A549 (cell line): ENCODE results near the gene MC2R. TPM values are rescaled to one million over a fixed set of nuclear protein-coding genes. Genes with fewer than 3 reads are reported as not detected.

Experiments used
- ATAC-seq, 2 experiments: fragments of 200-7000 bp in 1 of 2; fragments of >200 bp in 1 of 2; cut with Nextera tagmentation in 1 of 2; cut with Tn5 transposase in 1 of 2; 3 replicates each; pipeline versions ENCODE4 v1.8.0 to v1.9.1; 2018 to 2020; ENCODE audit warnings: mild to moderate bottlenecking in 1 of 2, moderate library complexity in 1 of 2
- CTCF ChIA-PET: fragments of 300-600 bp; sonication (Branson Sonifier 250); formaldehyde crosslinking; extraction: SDS; loops from one replicate; lab custom pipeline; 2021; ENCODE audit warnings: antibody characterized with exemption, inconsistent platforms; lab: Yijun Ruan, JAX
- POLR2A ChIA-PET: fragments of 350-600 bp; formaldehyde crosslinking; extraction: SDS; loops from one replicate; lab custom pipeline; 2021; ENCODE audit warnings: antibody characterized with exemption, inconsistent platforms; lab: Yijun Ruan, JAX
- DNase-seq, 2 experiments: peaks; one replicate each; pipeline versions ENCODE4 v3.0.0 to v3.0.0-alpha.2; 2011 to 2016; ENCODE audit warnings: low read depth in 1 of 2, low spot score in 1 of 2
- FAIRE-seq: peaks from 2 replicates; lab custom pipeline; 2011; peaks lifted over from hg19 to GRCh38; lab: Jason Lieb, UNC
- H3K27ac ChIP-seq, 2 experiments: fragments of >200 bp; sonication (Bioruptor Twin); formaldehyde crosslinking; 3 replicates each; pipeline ENCODE4 v1.5.1; 2016 to 2017
- H3K4me1 ChIP-seq: fragments of >200 bp; sonication (Bioruptor Twin); formaldehyde crosslinking; 3 replicates; pipeline ENCODE4 v1.6.1; 2016
- H3K4me2 ChIP-seq: fragments of >200 bp; sonication (Bioruptor Twin); formaldehyde crosslinking; 3 replicates; pipeline ENCODE4 v1.6.1; 2016
- H3K4me3 ChIP-seq: fragments of >200 bp; sonication (Bioruptor Twin); formaldehyde crosslinking; 3 replicates; pipeline ENCODE4 v1.5.1; 2016
- H3K9me3 ChIP-seq: fragments of >200 bp; sonication (Bioruptor Twin); formaldehyde crosslinking; 3 replicates; pipeline ENCODE4 v1.6.1; 2016
- CBX2 ChIP-seq: fragments of 200-600 bp; sonication (generic); IDR thresholded peaks from 2 replicates; pipeline ENCODE4 v1.6.1; 2016; ENCODE audit warnings: low read depth, mild to moderate bottlenecking, borderline replicate concordance
- CEBPB ChIP-seq, 2 experiments: fragments of >200 bp in 1 of 2; sonication (Bioruptor Twin) in 1 of 2; formaldehyde crosslinking in 1 of 2; IDR thresholded peaks; 2 replicates each; pipeline ENCODE4 v1.6.1; 2012 to 2016
- CHD2 ChIP-seq: fragments of 150-350 bp; IDR thresholded peaks from 2 replicates; pipeline ENCODE4 v1.6.1; 2014; ENCODE audit warnings: low read length; ENCODE audit not compliant: partially characterized antibody
- E2F6 ChIP-seq: IDR thresholded peaks from 2 replicates; pipeline ENCODE4 v1.6.1; 2012; ENCODE audit warnings: low read depth, borderline replicate concordance
- EHF ChIP-seq: fragments of 250-450 bp; sonication (Bioruptor Pico); IDR thresholded peaks from 2 replicates; pipeline ENCODE4 v1.5.0; 2020; ENCODE audit warnings: mild to moderate bottlenecking
- EP300 ChIP-seq, 2 experiments: fragments of >200 bp; sonication (Bioruptor Twin); formaldehyde crosslinking; IDR thresholded peaks; 2 replicates in 1 of 2; 3 replicates in 1 of 2; pipeline ENCODE4 v1.6.1; 2016 to 2017
- GATA3 ChIP-seq: IDR thresholded peaks from 2 replicates; pipeline ENCODE4 v1.6.1; 2012; ENCODE audit warnings: borderline replicate concordance
- HES2 ChIP-seq: fragments of >200 bp; sonication (Bioruptor Twin); formaldehyde crosslinking; IDR thresholded peaks from 2 replicates; pipeline ENCODE4 v1.6.1; 2016
- HOXB13 ChIP-seq: fragments of 250-450 bp; sonication (Bioruptor Pico); IDR thresholded peaks from 2 replicates; pipeline ENCODE4 v1.5.0; 2020; ENCODE audit warnings: low read depth, mild to moderate bottlenecking, moderate library complexity
- HOXB5 ChIP-seq: fragments of 250-450 bp; sonication (Bioruptor Pico); IDR thresholded peaks from 2 replicates; pipeline ENCODE4 v1.5.0; 2020; ENCODE audit warnings: mild to moderate bottlenecking, moderate library complexity
- JUN ChIP-seq, 2 experiments: fragments of >200 bp; sonication (Bioruptor Twin); formaldehyde crosslinking; IDR thresholded peaks; 2 replicates in 1 of 2; 3 replicates in 1 of 2; pipeline ENCODE4 v1.6.1; 2016 to 2017
- JUNB ChIP-seq: fragments of >200 bp; sonication (Bioruptor Twin); formaldehyde crosslinking; IDR thresholded peaks from 2 replicates; pipeline ENCODE4 v1.6.1; 2016
- KDM1A ChIP-seq: fragments of 200-600 bp; sonication (generic); IDR thresholded peaks from 2 replicates; pipeline ENCODE4 v1.6.1; 2016; ENCODE audit warnings: low read depth, mild to moderate bottlenecking
- KDM5A ChIP-seq: fragments of 200-600 bp; sonication (generic); IDR thresholded peaks from 2 replicates; pipeline ENCODE4 v1.6.1; 2016; ENCODE audit warnings: antibody characterized with exemption, mild to moderate bottlenecking
- MAFK ChIP-seq: fragments of 450-650 bp; IDR thresholded peaks from 2 replicates; pipeline ENCODE4 v1.6.1; 2014; ENCODE audit not compliant: partially characterized antibody
- PBX3 ChIP-seq: IDR thresholded peaks from 2 replicates; pipeline ENCODE4 v1.6.1; 2012
- RARB ChIP-seq: fragments of 250-450 bp; sonication (Bioruptor Pico); IDR thresholded peaks from 2 replicates; pipeline ENCODE4 v1.8.0; 2021; ENCODE audit warnings: mild to moderate bottlenecking, moderate library complexity
- RNF2 ChIP-seq: fragments of 200-600 bp; sonication (generic); IDR thresholded peaks from 2 replicates; pipeline ENCODE4 v1.6.1; 2016; ENCODE audit warnings: low read depth, mild to moderate bottlenecking, antibody characterized with exemption, moderate library complexity, borderline replicate concordance
- TP53 ChIP-seq: fragments of 250-450 bp; sonication (Bioruptor Pico); IDR thresholded peaks from 2 replicates; pipeline ENCODE4 v1.5.0; 2021; ENCODE audit warnings: mild to moderate bottlenecking, moderate library complexity
- USF2 ChIP-seq: fragments of 450-650 bp; IDR thresholded peaks from 2 replicates; pipeline ENCODE4 v1.6.1; 2014; ENCODE audit warnings: antibody characterized with exemption
- ZFP36 ChIP-seq: fragments of 450-650 bp; IDR thresholded peaks from 2 replicates; pipeline ENCODE4 v1.6.1; 2014; ENCODE audit warnings: borderline replicate concordance; ENCODE audit not compliant: partially characterized antibody
- ZNF302 ChIP-seq: fragments of 250-450 bp; sonication (Bioruptor Pico); IDR thresholded peaks from 2 replicates; pipeline ENCODE4 v1.9.0; 2021; ENCODE audit warnings: inconsistent platforms, mild to moderate bottlenecking, moderate library complexity
- ZSCAN20 ChIP-seq: fragments of 250-450 bp; sonication (Bioruptor Pico); IDR thresholded peaks from 2 replicates; pipeline ENCODE4 v1.8.0; 2022; ENCODE audit warnings: mild to moderate bottlenecking, moderate library complexity
- WGBS: methylation state at CpG from one replicate; pipeline ENCODE4 v1.1.6; 2017; ENCODE audit errors: missing lambda C conversion rate; 5-methylcytosine and 5-hydroxymethylcytosine counted together
- polyA minus RNA-seq: library from RNA; depleted of rRNA, polyadenylated mRNA; stranded (reverse); fragments of >200 nt; gene quantifications from 2 replicates; pipeline ENCODE4 v1.2.3, GENCODE V29; 2011; rRNA and poly(A)+ RNA removed
- polyA plus RNA-seq, 4 experiments: library from polyadenylated mRNA; depleted of rRNA in 3 of 4; stranded (reverse); fragments of >200 nt; fragmentation: RNase III in 1 of 4; extraction: RNeasy Plus Mini Kit Qiagen cat#74134 plus additional on column Dnase treatment in 1 of 4; gene quantifications; 2 replicates in 3 of 4; 3 replicates in 1 of 4; pipeline ENCODE4 v1.2.3, GENCODE V29; 2011 to 2017

MC2R gene
- polyA plus RNA-seq (2011; rRNA removed) (not detected in 2 replicates), polyA plus RNA-seq (2017; fragmentation: RNase III; extraction: RNeasy Plus Mini Kit Qiagen cat#74134 plus additional on column Dnase treatment) (not detected in 3 replicates), polyA minus RNA-seq (not detected in 2 replicates)
- polyA plus RNA-seq (2012; cell fraction: cytosol; rRNA removed): not detected in 2 replicates
- polyA plus RNA-seq (2012; cell fraction: nucleus; rRNA removed): not detected in 2 replicates

- ATAC-seq (no peak), DNase-seq (no peak), FAIRE-seq (no peak)
- WGBS: 36% methylated on average over 4 of the region's 4 CpGs
- no peak within 1 kb of the TSS for H3K4me2 ChIP-seq
- H3K4me3 ChIP-seq: no peak within 1 kb of the TSS
- TF ChIP-seq HOXB5: no peak
- TF ChIP-seq ZFP36: no peak
- no peak for TF ChIP-seq KDM1A
- no peak for TF ChIP-seq RARB (CRISPR knock-in tag)
- ChIA-PET POLR2A (no interaction called here), CTCF (no interaction called here)
- no peaks in the 10 kb centered on the region for H3K4me1 ChIP-seq
- H3K27ac ChIP-seq: no peak within 1 kb of the TSS
- no peaks in the 10 kb centered on the region for H3K9me3 ChIP-seq
These were observed at the start of gene MC2R for GRCh38 chr18:13915391-13915790. TSS of gene MC2R (minus strand) at chr18:13915536. CDS start at chr18:13885518, 30,018 bp downstream.

GRCh38 chr18:13945811-13946210 lies 30.5 kb upstream of the MC2R start:
- CTCF ChIA-PET: no interaction called here
- POLR2A ChIA-PET: no interaction called here
- Histone ChIP-seq H3K4me2 (no peak overlapping the region), H3K4me3 (no peak overlapping the region), H3K27ac (no peak overlapping the region), H3K4me1 (no peaks in the 10 kb centered on the region), H3K9me3 (no peaks in the 10 kb centered on the region)
- TF ChIP-seq HES2 (no peak), ZNF302 (no peak), JUN (IDR thresholded peaks at IDR 0.05) (no peak), HOXB13 (CRISPR knock-in tag) (no peak), ZSCAN20 (CRISPR knock-in tag) (no peak), EHF (CRISPR knock-in tag) (no peak), GATA3 (no peak), RNF2 (no peak), MAFK (no peak), E2F6 (no peak), ZFP36 (no peak)
- ATAC-seq (no peak), FAIRE-seq (no peak), DNase-seq (no peak)
- WGBS: 5% methylated on average over 2 of the region's 2 CpGs

GRCh38 chr18:13943338-13943737 lies 28.0 kb upstream of the MC2R start:
- Histone ChIP-seq H3K4me3 (no peak overlapping the region), H3K9me3 (no peaks in the 10 kb centered on the region), H3K4me2 (no peak overlapping the region), H3K27ac (no peak overlapping the region), H3K4me1 (no peaks in the 10 kb centered on the region)
- POLR2A ChIA-PET: no interaction called here
- DNase-seq (no peak), FAIRE-seq (no peak), ATAC-seq (no peak)
- CTCF ChIA-PET: no interaction called here
- 0% methylated on average over 2 of the region's 2 CpGs for WGBS
- no peak for TF ChIP-seq TP53 (CRISPR knock-in tag)

- ATAC-seq: no peak
- ChIA-PET POLR2A (no interaction called here), CTCF (no interaction called here)
- Histone ChIP-seq H3K4me1 (no peaks in the 10 kb centered on the region), H3K9me3 (no peaks in the 10 kb centered on the region), H3K4me3 (no peak overlapping the region), H3K4me2 (no peak overlapping the region), H3K27ac (no peak overlapping the region)
- TF ChIP-seq HES2 (no peak), TP53 (CRISPR knock-in tag) (no peak), USF2 (no peak), ZNF302 (no peak), MAFK (no peak), JUN (IDR thresholded peaks at IDR 0.05) (no peak), CHD2 (no peak), KDM5A (no peak), EP300 (IDR thresholded peaks at IDR 0.05) (no peak), ZSCAN20 (CRISPR knock-in tag) (no peak), PBX3 (no peak), CBX2 (no peak), JUNB (no peak), CEBPB (IDR thresholded peaks at IDR 0.05) (no peak)
- no peak for DNase-seq
- WGBS: 59% methylated on average over 14 of the region's 14 CpGs
- FAIRE-seq: no peak
These were observed 25.0 kb upstream of the MC2R start for GRCh38 chr18:13940326-13940725.
